ENCODE measurements around the gene NAV3. TPM values are rescaled to one million over a fixed set of nuclear protein-coding genes. Genes with fewer than 3 reads are reported as not detected.

Gene NAV3
- total RNA-seq, 1 experiment from 2014 or later: 3.0 TPM

DNA sequence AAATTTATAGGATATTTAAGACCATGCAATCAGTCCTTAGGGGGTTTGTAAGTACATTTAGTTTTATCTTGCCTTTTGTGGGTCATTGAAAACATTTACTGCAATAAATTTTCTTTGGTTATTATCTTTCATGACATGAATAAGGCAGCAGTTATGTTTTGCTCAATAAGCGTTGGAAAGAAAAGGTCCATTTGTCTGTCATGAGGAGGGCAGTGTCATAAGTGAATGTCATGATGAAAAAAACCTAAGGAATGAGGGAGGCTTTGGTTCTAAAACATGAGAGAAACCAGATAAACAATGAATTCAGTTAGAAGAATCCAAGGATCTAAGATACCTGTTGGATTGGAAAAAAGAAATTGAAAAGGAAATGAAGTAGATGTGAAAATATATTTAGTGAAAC, 209.4 kb downstream of the NAV3 start:
- DNase-seq: no peak
- Histone ChIP-seq H3K27ac (ENCODE audit: insufficient read length, low read depth, low read length) (no peak overlapping the region), H3K9me3 (ENCODE audit: control insufficient read depth, low read depth, low read length) (no peaks in the 10 kb centered on the region), H3K56ac (ENCODE audit: insufficient read length, low read depth, low read length) (no peak overlapping the region), H4K5ac (ENCODE audit: insufficient read length, low read depth, low read length) (no peak overlapping the region), H4K8ac (replicated peaks; ENCODE audit: insufficient read length, low read depth, low read length) (no peak overlapping the region), H2BK120ac (ENCODE audit: low read depth, low read length, poor library complexity, severe bottlenecking) (no peak overlapping the region), H3K4me2 (ENCODE audit: insufficient read depth, insufficient read length, low read length) (no peak overlapping the region), H3K23me2 (ENCODE audit: insufficient read length, low read depth, low read length, poor library complexity, severe bottlenecking) (no peaks in the 10 kb centered on the region), H3K4me1 (ENCODE audit: insufficient read depth, low read length) (no peaks in the 10 kb centered on the region), H3K4ac (ENCODE audit: low read depth, low read length) (no peak overlapping the region), H3K9ac (ENCODE audit: extremely low read depth, insufficient read length, low read length) (no peak overlapping the region), H3T11ph (ENCODE audit: low read length) (no peak overlapping the region), H2BK12ac (ENCODE audit: insufficient read length, low read depth, low read length) (no peak overlapping the region), H3K14ac (ENCODE audit: insufficient read depth, low read length) (no peak overlapping the region), H4K20me1 (ENCODE audit: control insufficient read depth, insufficient read depth, insufficient read length) (no peaks in the 10 kb centered on the region), H2AFZ (ENCODE audit: low read length) (no peak overlapping the region), H3K23ac (ENCODE audit: insufficient read length, low read depth, low read length) (no peak overlapping the region), H3K79me2 (ENCODE audit: insufficient read depth, low read length) (no peaks in the 10 kb centered on the region), H3K27me3 (ENCODE audit: insufficient read depth, low read length) (no peaks in the 10 kb centered on the region), H4K91ac (ENCODE audit: insufficient read length, low read depth, low read length) (no peak overlapping the region), H2AK5ac (ENCODE audit: insufficient read length, low read length) (no peak overlapping the region), H2BK5ac (ENCODE audit: insufficient read length, low read length) (no peak overlapping the region), H2BK20ac (ENCODE audit: low read depth, low read length, poor library complexity, severe bottlenecking) (no peak overlapping the region), H3K18ac (ENCODE audit: insufficient read length, low read depth, low read length) (no peak overlapping the region), H3K79me1 (ENCODE audit: insufficient read depth, low read depth, low read length, poor library complexity, severe bottlenecking) (no peaks in the 10 kb centered on the region), H2BK15ac (ENCODE audit: low read depth, low read length) (no peak overlapping the region)
- Mint-ChIP-seq H3K4me3 (no peak overlapping the region), H3K4me1 (peaks cover 0 to 3% of the 10 kb centered on the region in 2 experiments; a peak in 1 of 4 replicates), H3K9me3 (peaks cover 4 to 9% of the 10 kb centered on the region in 2 experiments; a peak in 3 of 5 replicates), H3K27ac (no peak overlapping the region), H3K36me3 (ENCODE audit: insufficient read depth in 1 of 3, low read depth in 3 of 3) (no peaks in the 10 kb centered on the region; a peak in 1 of 7 replicates), H3K27me3 (ENCODE audit: low read depth) (no peaks in the 10 kb centered on the region)
- TF ChIP-seq, protein P1, sequence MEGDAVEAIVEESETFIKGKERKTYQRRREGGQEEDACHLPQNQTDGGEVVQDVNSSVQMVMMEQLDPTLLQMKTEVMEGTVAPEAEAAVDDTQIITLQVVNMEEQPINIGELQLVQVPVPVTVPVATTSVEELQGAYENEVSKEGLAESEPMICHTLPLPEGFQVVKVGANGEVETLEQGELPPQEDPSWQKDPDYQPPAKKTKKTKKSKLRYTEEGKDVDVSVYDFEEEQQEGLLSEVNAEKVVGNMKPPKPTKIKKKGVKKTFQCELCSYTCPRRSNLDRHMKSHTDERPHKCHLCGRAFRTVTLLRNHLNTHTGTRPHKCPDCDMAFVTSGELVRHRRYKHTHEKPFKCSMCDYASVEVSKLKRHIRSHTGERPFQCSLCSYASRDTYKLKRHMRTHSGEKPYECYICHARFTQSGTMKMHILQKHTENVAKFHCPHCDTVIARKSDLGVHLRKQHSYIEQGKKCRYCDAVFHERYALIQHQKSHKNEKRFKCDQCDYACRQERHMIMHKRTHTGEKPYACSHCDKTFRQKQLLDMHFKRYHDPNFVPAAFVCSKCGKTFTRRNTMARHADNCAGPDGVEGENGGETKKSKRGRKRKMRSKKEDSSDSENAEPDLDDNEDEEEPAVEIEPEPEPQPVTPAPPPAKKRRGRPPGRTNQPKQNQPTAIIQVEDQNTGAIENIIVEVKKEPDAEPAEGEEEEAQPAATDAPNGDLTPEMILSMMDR (conservative IDR thresholded peaks at IDR 0.05): no peak
- WGBS (ENCODE audit: extremely low coverage, insufficient read length, low lambda C conversion rate): no CpG with 5 or more reads among the region's 1 CpG
